GM12865 (cell line): ENCODE data around the gene MYH7.

ENCODE experiments used
- DNase-seq: peaks from one replicate; pipeline ENCODE4 v3.0.0; 2010; ENCODE audit warnings: low read depth
- H3K4me3 ChIP-seq: 2 replicates; pipeline ENCODE4 v1.5.1; 2011; ENCODE audit warnings: mild to moderate bottlenecking, low read depth, low read length, control low read depth
- TF ChIP-seq, protein P1 (sequence below): IDR thresholded peaks from 2 replicates; pipeline ENCODE4 v1.5.1; 2011; ENCODE audit warnings: low read length, control low read depth, low read depth, inconsistent platforms; ENCODE audit not compliant: insufficient read depth; ENCODE audit errors: missing control alignments

MYH7 gene

DNA sequence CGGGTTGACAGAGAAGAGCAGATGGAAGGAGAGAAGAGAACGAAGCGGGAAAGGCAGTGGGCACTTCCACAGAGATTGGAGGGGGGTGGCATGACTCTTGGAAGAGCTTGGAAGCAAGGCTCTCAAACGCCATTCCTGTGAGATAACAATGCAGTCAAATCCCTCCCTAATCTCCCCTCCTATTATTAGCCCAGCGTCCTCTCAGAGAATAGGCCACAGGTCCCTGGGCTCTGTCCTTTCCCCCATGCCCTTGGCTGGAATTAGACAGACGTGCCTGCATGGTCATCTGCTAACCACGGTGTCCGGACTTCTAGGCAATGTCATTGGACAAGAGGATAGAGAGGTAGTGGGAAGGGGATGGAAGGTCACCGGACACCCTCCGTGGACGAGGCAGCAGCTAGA lies 8.0 kb upstream of the MYH7 start:
- TF ChIP-seq, protein P1, sequence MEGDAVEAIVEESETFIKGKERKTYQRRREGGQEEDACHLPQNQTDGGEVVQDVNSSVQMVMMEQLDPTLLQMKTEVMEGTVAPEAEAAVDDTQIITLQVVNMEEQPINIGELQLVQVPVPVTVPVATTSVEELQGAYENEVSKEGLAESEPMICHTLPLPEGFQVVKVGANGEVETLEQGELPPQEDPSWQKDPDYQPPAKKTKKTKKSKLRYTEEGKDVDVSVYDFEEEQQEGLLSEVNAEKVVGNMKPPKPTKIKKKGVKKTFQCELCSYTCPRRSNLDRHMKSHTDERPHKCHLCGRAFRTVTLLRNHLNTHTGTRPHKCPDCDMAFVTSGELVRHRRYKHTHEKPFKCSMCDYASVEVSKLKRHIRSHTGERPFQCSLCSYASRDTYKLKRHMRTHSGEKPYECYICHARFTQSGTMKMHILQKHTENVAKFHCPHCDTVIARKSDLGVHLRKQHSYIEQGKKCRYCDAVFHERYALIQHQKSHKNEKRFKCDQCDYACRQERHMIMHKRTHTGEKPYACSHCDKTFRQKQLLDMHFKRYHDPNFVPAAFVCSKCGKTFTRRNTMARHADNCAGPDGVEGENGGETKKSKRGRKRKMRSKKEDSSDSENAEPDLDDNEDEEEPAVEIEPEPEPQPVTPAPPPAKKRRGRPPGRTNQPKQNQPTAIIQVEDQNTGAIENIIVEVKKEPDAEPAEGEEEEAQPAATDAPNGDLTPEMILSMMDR: no peak
- no peak for DNase-seq
- H3K4me3 ChIP-seq: no peak overlapping the region

DNA sequence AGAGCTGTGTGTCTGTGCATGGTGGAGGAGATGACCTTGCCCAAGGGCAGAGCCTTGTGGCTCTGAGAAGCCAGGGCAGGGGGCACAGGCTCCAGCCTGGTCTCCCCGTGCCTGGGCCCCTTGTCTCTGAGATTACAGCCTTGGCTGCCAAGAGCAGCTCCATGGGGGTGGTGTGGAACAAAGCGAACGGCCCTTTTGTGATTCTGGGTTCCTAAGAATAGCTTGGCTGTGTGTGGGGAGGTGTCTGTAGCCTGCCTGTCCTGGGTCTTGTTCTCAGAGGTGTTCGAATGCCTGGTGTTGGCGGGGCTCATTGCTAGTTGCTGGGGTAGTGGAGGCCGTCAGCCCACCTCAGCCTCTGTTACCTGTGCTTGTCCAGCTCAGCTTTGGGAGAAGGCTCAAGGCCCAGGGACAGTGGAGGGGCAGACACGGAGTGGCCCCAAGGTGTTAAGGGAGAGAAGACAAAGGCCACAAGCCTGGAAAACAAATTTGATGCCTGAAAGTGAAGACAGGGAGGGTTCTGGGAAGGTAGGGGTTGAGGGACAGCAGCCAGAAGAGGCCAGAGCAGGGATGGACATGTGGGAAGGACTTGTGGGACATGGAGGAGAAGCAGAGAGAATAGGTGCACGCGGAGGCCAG lies 7.4 kb upstream of the MYH7 start:
- no peak for DNase-seq
- no peak overlapping the region for H3K4me3 ChIP-seq
- TF ChIP-seq, protein P1: no peak

DNA sequence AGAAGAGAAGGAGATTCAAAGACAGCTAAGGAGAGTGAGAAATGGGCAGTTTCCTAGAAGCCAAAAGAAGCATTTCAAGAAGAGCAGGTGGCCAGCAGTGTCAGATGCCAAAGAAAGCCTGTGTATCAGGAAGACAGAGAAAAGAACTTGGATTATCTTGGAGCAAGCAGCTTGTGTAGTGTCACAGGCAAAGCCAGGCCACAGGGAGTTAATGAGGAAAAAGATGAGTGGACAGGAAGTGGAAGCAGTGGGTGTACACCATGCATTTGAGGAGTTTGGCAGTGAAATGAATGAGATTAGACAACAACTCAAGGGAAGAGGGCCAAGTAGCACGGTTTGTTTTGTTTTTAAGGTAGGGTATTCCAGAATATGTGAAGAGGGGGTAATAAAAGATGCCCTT lies 5.6 kb upstream of the MYH7 start:
- DNase-seq: no peak
- no peak overlapping the region for H3K4me3 ChIP-seq
- TF ChIP-seq, protein P1: no peak

DNA sequence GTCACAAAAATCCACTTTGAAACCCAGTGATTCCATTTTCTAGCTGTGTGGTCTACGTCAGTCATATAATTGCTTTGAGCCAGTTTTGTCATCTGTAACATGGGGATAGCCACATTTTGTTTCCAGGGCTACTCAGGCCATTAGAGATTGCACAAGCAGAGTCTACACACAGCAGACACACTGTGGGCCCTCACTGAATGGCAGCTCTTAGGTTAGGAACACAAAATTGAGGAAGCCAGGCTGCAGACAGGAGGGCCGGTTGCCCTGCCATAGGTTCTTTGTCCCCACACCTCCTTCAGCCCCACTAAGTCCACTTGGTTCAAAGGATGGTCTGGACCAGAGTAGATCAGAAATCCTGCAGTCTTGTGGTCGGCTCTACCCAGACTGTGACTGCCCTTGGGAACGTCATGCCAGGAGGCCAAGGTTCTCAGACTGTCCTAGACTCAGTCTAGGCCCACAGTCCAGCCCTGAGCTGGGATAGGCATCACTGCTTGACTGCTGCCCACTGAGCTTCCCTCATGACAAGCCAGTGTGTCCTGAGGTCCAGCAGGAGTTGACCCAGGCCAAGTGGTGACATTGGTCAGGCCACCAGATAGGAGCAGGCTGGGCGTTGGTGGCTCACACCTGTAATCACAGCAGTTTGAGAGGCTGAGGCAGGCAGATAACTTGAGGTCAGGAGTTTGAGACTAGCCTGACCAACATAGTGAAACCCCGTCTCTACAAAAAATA lies 3.8 kb upstream of the MYH7 start:
- TF ChIP-seq, protein P1: no peak
- no peak for DNase-seq
- no peak overlapping the region for H3K4me3 ChIP-seq

DNA sequence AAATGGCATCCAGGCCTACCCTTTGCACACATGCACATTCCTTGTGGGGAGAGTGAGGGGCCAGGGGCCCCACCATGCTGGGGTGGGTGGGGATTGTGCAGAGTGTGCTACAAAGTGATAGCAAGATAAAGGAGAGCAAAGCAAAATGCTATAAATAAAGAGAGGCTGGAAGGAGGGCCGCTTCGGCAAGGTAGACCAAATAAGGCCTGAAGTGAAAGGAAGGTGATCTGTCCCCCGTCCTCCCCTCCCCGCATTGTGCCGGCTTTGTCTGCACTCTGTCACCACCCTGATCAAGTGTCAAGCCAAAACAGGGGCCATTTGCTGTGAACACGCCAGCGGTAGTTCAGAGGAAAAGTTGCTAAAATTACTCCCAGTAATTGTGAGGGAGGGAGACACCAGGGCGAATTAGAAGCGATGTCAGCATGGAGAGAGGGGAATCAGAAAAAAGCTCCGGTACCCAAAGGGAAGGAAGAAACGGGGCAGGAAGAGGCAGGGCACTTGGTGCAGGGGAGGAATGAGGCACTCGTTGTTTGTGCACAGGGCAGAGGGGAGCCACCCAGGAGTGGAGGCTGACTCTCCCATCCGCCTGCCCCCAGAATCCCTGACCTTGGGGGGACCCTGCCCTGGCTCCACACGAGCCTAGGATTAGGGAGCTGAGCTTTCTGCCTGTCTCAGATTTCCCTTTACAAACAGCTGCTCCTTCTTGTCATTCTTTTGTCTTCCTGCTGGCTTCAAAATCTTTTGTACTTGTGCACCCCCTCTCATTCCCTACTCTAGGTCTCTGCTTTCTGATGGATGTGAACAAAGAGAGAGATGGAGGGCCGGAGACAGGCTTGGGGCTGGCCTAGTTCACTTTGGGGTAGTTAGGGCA lies 2.9 kb upstream of the MYH7 start:
- TF ChIP-seq, protein P1: no peak
- no peak for DNase-seq

DNA sequence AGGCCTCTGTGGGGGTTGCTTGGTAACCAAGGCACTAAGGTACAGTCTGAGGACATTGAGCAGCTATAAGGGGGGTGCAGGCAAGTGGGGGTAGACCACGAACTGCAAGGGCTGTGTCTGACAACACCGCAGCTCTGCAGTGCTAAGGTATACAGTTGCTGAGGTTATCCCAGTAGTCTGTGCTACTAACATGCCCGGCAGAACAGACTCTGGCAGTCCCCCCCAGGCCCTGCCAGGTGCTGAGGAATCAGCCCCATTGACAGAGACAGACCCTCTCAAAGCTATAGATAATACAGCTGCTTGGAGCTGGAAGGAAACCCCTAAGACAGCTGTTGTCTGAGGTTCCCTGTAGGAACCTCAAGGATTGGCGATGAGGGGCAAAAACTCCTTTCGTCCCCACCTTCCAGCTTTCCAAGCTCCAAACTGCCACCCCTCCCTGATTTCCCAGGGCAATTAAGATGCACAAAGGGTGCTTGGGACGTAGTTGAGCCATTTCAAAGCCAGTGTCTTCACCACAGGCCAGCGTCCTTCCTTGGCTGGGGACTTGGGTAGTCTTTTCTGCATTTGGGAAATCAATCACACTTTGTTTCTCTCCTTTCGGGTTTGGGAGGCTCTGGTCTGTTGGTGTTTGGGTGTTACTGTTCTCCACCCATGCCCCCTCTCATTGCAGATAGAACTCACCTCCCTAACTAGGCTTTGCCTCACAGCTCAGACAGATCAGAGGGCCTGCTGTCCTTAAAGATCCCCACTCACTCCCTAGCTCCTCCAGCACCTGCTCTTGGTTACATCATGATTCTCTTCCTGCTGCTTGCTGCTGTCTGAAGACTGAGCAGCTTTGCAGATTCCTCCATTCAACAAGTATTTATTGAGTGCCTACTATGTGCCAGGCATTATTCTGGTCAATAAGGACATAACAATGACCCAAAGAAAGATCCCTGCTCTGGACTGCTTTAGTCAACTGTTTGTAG lies 2.0 kb upstream of the MYH7 start:
- H3K4me3 ChIP-seq: no peak overlapping the region
- no peak for DNase-seq
- TF ChIP-seq, protein P1: no peak

More for the DNA sequence above, 2.9 kb upstream of the MYH7 start:
- no peak overlapping the region for H3K4me3 ChIP-seq
